Transverse colon (tissue), 4 donors: ENCODE data around the gene VENTX.

ENCODE experiments used
- EP300 ChIP-seq: sonication (generic); formaldehyde crosslinking; IDR thresholded peaks from one replicate; pipeline ENCODE4 v1.6.1; 2017; ENCODE audit warnings: antibody characterized with exemption, low read depth
- POLR2A ChIP-seq: fragments of 450-650 bp; IDR thresholded peaks from one replicate; pipeline ENCODE4 v1.6.1; 2016; ENCODE audit warnings: antibody characterized with exemption, mild to moderate bottlenecking, moderate library complexity
- POLR2AphosphoS5 ChIP-seq, 3 donors: sonication (generic); formaldehyde crosslinking; IDR thresholded peaks; one replicate each; pipeline ENCODE4 v1.6.1; 2016; ENCODE audit warnings: antibody characterized with exemption in 3 of 3
- TF ChIP-seq, protein P1 (sequence below), 5 experiments: fragments of 200-600 bp in 3 of 5; fragments of 450-650 bp in 2 of 5; sonication (generic) in 3 of 5; IDR thresholded peaks; 1 replicate in 2 of 5; 2 replicates in 3 of 5; pipeline ENCODE4 v1.5.1; 2016 to 2017; ENCODE audit warnings: antibody characterized with exemption in 5 of 5, inconsistent platforms in 3 of 5, mild to moderate bottlenecking in 2 of 5, moderate library complexity in 1 of 5

DNA sequence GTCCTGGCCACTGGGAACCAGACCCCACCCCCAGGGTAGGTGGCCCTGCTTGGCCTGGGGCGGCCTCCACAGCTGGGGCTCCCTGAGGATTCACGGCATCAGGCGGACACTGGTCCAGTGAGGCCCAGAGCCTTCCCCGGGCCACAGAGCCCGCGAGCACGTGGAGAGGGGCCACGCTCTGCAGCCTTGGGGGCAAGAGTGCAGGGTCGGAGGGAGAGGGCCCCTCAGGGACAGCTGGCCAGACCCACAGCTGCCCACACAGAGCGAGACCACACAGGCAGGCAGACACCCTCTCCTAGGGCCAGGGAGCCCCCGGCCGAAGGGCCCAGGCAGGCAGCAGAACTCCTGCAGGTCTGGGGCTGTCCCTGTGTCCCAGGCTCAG lies 10.7 kb downstream of the VENTX start:
- TF ChIP-seq, protein P1, sequence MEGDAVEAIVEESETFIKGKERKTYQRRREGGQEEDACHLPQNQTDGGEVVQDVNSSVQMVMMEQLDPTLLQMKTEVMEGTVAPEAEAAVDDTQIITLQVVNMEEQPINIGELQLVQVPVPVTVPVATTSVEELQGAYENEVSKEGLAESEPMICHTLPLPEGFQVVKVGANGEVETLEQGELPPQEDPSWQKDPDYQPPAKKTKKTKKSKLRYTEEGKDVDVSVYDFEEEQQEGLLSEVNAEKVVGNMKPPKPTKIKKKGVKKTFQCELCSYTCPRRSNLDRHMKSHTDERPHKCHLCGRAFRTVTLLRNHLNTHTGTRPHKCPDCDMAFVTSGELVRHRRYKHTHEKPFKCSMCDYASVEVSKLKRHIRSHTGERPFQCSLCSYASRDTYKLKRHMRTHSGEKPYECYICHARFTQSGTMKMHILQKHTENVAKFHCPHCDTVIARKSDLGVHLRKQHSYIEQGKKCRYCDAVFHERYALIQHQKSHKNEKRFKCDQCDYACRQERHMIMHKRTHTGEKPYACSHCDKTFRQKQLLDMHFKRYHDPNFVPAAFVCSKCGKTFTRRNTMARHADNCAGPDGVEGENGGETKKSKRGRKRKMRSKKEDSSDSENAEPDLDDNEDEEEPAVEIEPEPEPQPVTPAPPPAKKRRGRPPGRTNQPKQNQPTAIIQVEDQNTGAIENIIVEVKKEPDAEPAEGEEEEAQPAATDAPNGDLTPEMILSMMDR (IDR thresholded peaks at IDR 0.05): no peak
- TF ChIP-seq POLR2A: no peak
- TF ChIP-seq EP300: no peak
- no peak for TF ChIP-seq POLR2AphosphoS5 (IDR thresholded peaks at IDR 0.05)
